HEK293 (cell line): ENCODE results near the gene NANOS3.

Experiments
- BCL11A ChIP-seq: fragments of 450-650 bp; formaldehyde crosslinking; IDR thresholded peaks from 2 replicates; pipeline ENCODE4 v1.5.1; 2016; ENCODE audit warnings: low read depth, missing biosample characterization, missing genetic modification characterization
- KLF10 ChIP-seq: fragments of 450-650 bp; IDR thresholded peaks from 2 replicates; pipeline ENCODE4 v1.5.1; 2018; ENCODE audit warnings: missing biosample characterization, mild to moderate bottlenecking, missing genetic modification characterization
- KLF8 ChIP-seq: fragments of 450-650 bp; formaldehyde crosslinking; IDR thresholded peaks from 2 replicates; pipeline ENCODE4 v1.5.1; 2016; ENCODE audit warnings: missing biosample characterization, missing genetic modification characterization
- KLF9 ChIP-seq: fragments of 450-650 bp; formaldehyde crosslinking; IDR thresholded peaks from 2 replicates; pipeline ENCODE4 v1.5.1; 2016; ENCODE audit warnings: missing biosample characterization, missing genetic modification characterization, low read depth
- REPIN1 ChIP-seq: fragments of 450-650 bp; formaldehyde crosslinking; IDR thresholded peaks from 2 replicates; pipeline ENCODE4 v1.5.1; 2017; ENCODE audit warnings: missing biosample characterization, missing genetic modification characterization, low read depth
- WT1 ChIP-seq: fragments of 450-650 bp; formaldehyde crosslinking; IDR thresholded peaks from 2 replicates; pipeline ENCODE4 v1.5.1; 2016; ENCODE audit warnings: missing biosample characterization, missing genetic modification characterization
- YY1 ChIP-seq: fragments of 450-650 bp; formaldehyde crosslinking; IDR thresholded peaks from 2 replicates; pipeline ENCODE4 v1.5.1; 2018; ENCODE audit warnings: missing biosample characterization, missing genetic modification characterization
- ZBTB7A ChIP-seq: fragments of 450-650 bp; formaldehyde crosslinking; IDR thresholded peaks from 2 replicates; pipeline ENCODE4 v1.5.1; 2016; ENCODE audit warnings: low read depth, missing biosample characterization, missing genetic modification characterization
- ZNF10 ChIP-seq: fragments of 450-650 bp; formaldehyde crosslinking; IDR thresholded peaks from 2 replicates; pipeline ENCODE4 v1.5.1; 2017; ENCODE audit warnings: missing biosample characterization, missing genetic modification characterization
- ZNF16 ChIP-seq: fragments of 450-650 bp; formaldehyde crosslinking; IDR thresholded peaks from 2 replicates; pipeline ENCODE4 v1.5.1; 2016; ENCODE audit warnings: low read depth, missing biosample characterization, missing genetic modification characterization
- ZNF184 ChIP-seq: fragments of 450-650 bp; IDR thresholded peaks from 2 replicates; pipeline ENCODE4 v1.5.1; 2018; ENCODE audit warnings: missing biosample characterization, mild to moderate bottlenecking, missing genetic modification characterization
- ZNF2 ChIP-seq: fragments of 450-650 bp; formaldehyde crosslinking; IDR thresholded peaks from 2 replicates; pipeline ENCODE4 v1.5.1; 2016; ENCODE audit warnings: missing biosample characterization, missing genetic modification characterization
- ZNF24 ChIP-seq: fragments of 450-650 bp; formaldehyde crosslinking; IDR thresholded peaks from 2 replicates; pipeline ENCODE4 v1.5.1; 2016; ENCODE audit warnings: missing biosample characterization, missing genetic modification characterization
- ZNF274 ChIP-seq, 2 experiments: fragments of 200-500 bp in 1 of 2; fragments of 450-650 bp in 1 of 2; sonication (Bioruptor generic) in 1 of 2; formaldehyde crosslinking in 1 of 2; IDR thresholded peaks; 2 replicates each; pipeline versions ENCODE4 v1.5.1 to v1.6.1; 2014 to 2016; ENCODE audit warnings: borderline replicate concordance in 1 of 2, inconsistent platforms in 1 of 2, low read length in 1 of 2, missing biosample characterization in 1 of 2, missing genetic modification characterization in 1 of 2
- ZNF341 ChIP-seq: fragments of 450-650 bp; formaldehyde crosslinking; IDR thresholded peaks from 2 replicates; pipeline ENCODE4; 2016; ENCODE audit warnings: low read depth, missing biosample characterization, missing genetic modification characterization
- ZNF37A ChIP-seq: fragments of 450-650 bp; IDR thresholded peaks from 2 replicates; pipeline ENCODE4 v1.5.1; 2018; ENCODE audit warnings: missing biosample characterization, missing genetic modification characterization
- ZNF404 ChIP-seq: fragments of 450-650 bp; formaldehyde crosslinking; IDR thresholded peaks from 2 replicates; pipeline ENCODE4 v1.5.1; 2017; ENCODE audit warnings: missing biosample characterization, missing genetic modification characterization
- ZNF660 ChIP-seq: fragments of 450-650 bp; IDR thresholded peaks from 2 replicates; pipeline ENCODE4 v1.5.1; 2018; ENCODE audit warnings: missing biosample characterization, mild to moderate bottlenecking, missing genetic modification characterization
- ZNF677 ChIP-seq: fragments of 450-650 bp; IDR thresholded peaks from 2 replicates; pipeline ENCODE4 v1.5.0; 2018; ENCODE audit warnings: missing biosample characterization, mild to moderate bottlenecking, missing genetic modification characterization, moderate library complexity
- ZNF776 ChIP-seq: fragments of 450-650 bp; formaldehyde crosslinking; IDR thresholded peaks from 2 replicates; pipeline ENCODE4 v1.5.0; 2017; ENCODE audit warnings: missing biosample characterization, missing genetic modification characterization, borderline replicate concordance
- ZSCAN16 ChIP-seq: fragments of 450-650 bp; formaldehyde crosslinking; IDR thresholded peaks from 2 replicates; pipeline ENCODE4 v1.5.1; 2016; ENCODE audit warnings: missing biosample characterization, missing genetic modification characterization
- TF ChIP-seq, protein P1 (sequence below): fragments of 450-650 bp; formaldehyde crosslinking; IDR thresholded peaks from 2 replicates; pipeline ENCODE4 v1.5.1; 2016; ENCODE audit warnings: missing biosample characterization, missing genetic modification characterization, borderline replicate concordance
- TF ChIP-seq, protein P2 (sequence below): fragments of 450-650 bp; IDR thresholded peaks from 2 replicates; pipeline ENCODE4 v1.5.1; 2018; ENCODE audit warnings: missing biosample characterization, missing genetic modification characterization
- TF ChIP-seq, protein P3 (sequence below): fragments of 450-650 bp; formaldehyde crosslinking; IDR thresholded peaks from 2 replicates; pipeline ENCODE4 v1.5.1; 2016; ENCODE audit warnings: missing biosample characterization, missing genetic modification characterization
- TF ChIP-seq, protein P4 (sequence below): fragments of 450-650 bp; formaldehyde crosslinking; IDR thresholded peaks from 2 replicates; pipeline ENCODE4 v1.5.1; 2017; ENCODE audit warnings: missing biosample characterization, missing genetic modification characterization
- TF ChIP-seq, protein P5 (sequence below): fragments of 450-650 bp; formaldehyde crosslinking; IDR thresholded peaks from 2 replicates; pipeline ENCODE4 v1.5.1; 2016; ENCODE audit warnings: missing biosample characterization, missing genetic modification characterization

Gene NANOS3

DNA sequence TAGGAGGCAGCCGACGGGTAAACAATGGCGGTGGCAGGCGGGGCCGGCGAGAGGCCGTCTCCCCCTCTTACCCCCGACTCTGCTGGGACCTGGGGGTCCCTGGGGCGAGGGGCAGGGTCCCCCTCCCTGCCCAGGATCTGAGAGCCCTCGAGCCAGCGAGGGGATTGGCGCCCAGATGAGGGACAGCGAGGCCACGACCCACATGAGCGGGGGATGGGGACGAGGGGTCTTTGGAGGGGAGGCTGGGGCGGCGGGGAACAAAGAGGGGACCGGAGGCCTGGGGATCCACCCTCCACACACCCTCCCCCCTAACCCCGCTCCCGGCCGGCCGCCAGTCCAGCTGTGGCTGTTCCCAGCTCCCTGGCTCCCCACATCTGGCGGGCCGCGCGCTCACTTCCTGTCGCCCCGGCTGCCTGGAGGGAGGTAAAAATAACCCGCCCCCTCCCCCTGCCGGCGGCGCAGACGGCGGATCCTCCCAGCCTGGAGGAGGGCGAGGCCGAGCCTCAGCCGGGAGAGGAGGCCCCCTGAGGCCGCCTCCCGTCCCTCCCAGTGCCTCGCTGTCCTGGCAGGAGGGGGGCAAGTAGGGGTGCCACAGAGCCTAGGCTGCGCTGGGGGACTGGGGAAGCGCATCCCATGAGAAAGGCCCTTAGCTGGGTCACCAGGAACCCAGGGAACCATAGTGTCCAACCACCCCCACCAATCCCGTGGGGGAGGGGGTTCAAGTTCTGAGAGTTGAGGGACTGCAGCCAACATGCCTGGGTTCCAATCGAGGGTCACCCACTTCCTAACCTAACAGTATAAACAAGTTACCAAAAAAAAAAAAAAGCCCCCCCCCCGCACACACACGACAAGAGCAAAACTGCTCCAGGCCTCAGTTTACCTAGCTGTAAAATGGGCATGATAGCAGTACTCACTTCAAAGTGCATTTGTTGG lies 29.3 kb upstream of the NANOS3 start (continued):
- TF ChIP-seq ZNF16 (tag by site-specific recombination), result no peak
- TF ChIP-seq, protein P1, sequence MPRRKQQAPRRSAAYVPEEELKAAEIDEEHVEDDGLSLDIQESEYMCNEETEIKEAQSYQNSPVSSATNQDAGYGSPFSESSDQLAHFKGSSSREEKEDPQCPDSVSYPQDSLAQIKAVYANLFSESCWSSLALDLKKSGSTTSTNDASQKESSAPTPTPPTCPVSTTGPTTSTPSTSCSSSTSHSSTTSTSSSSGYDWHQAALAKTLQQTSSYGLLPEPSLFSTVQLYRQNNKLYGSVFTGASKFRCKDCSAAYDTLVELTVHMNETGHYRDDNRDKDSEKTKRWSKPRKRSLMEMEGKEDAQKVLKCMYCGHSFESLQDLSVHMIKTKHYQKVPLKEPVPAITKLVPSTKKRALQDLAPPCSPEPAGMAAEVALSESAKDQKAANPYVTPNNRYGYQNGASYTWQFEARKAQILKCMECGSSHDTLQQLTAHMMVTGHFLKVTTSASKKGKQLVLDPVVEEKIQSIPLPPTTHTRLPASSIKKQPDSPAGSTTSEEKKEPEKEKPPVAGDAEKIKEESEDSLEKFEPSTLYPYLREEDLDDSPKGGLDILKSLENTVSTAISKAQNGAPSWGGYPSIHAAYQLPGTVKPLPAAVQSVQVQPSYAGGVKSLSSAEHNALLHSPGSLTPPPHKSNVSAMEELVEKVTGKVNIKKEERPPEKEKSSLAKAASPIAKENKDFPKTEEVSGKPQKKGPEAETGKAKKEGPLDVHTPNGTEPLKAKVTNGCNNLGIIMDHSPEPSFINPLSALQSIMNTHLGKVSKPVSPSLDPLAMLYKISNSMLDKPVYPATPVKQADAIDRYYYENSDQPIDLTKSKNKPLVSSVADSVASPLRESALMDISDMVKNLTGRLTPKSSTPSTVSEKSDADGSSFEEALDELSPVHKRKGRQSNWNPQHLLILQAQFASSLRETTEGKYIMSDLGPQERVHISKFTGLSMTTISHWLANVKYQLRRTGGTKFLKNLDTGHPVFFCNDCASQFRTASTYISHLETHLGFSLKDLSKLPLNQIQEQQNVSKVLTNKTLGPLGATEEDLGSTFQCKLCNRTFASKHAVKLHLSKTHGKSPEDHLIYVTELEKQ (tag by site-specific recombination), result no peak
- peak; percentile 26; the same call in 1 of the 2 replicates for TF ChIP-seq KLF10 (tag by site-specific recombination)
- no peak for TF ChIP-seq ZNF677
- no peak for TF ChIP-seq ZSCAN16 (tag by site-specific recombination)
- TF ChIP-seq REPIN1 (tag by site-specific recombination), result no peak
- TF ChIP-seq ZNF776, result no peak
- TF ChIP-seq, protein P2, sequence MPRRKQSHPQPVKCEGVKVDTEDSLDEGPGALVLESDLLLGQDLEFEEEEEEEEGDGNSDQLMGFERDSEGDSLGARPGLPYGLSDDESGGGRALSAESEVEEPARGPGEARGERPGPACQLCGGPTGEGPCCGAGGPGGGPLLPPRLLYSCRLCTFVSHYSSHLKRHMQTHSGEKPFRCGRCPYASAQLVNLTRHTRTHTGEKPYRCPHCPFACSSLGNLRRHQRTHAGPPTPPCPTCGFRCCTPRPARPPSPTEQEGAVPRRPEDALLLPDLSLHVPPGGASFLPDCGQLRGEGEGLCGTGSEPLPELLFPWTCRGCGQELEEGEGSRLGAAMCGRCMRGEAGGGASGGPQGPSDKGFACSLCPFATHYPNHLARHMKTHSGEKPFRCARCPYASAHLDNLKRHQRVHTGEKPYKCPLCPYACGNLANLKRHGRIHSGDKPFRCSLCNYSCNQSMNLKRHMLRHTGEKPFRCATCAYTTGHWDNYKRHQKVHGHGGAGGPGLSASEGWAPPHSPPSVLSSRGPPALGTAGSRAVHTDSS, result 0 out of 2 replicates have a peak, but pooled peaks have one; percentile 4
- TF ChIP-seq, protein P3, sequence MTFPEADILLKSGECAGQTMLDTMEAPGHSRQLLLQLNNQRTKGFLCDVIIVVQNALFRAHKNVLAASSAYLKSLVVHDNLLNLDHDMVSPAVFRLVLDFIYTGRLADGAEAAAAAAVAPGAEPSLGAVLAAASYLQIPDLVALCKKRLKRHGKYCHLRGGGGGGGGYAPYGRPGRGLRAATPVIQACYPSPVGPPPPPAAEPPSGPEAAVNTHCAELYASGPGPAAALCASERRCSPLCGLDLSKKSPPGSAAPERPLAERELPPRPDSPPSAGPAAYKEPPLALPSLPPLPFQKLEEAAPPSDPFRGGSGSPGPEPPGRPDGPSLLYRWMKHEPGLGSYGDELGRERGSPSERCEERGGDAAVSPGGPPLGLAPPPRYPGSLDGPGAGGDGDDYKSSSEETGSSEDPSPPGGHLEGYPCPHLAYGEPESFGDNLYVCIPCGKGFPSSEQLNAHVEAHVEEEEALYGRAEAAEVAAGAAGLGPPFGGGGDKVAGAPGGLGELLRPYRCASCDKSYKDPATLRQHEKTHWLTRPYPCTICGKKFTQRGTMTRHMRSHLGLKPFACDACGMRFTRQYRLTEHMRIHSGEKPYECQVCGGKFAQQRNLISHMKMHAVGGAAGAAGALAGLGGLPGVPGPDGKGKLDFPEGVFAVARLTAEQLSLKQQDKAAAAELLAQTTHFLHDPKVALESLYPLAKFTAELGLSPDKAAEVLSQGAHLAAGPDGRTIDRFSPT, result peak; percentile 92
- no peak for TF ChIP-seq ZNF184 (tag by site-specific recombination)
- TF ChIP-seq, protein P4, sequence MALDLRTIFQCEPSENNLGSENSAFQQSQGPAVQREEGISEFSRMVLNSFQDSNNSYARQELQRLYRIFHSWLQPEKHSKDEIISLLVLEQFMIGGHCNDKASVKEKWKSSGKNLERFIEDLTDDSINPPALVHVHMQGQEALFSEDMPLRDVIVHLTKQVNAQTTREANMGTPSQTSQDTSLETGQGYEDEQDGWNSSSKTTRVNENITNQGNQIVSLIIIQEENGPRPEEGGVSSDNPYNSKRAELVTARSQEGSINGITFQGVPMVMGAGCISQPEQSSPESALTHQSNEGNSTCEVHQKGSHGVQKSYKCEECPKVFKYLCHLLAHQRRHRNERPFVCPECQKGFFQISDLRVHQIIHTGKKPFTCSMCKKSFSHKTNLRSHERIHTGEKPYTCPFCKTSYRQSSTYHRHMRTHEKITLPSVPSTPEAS (tag by site-specific recombination), result 0 out of 2 replicates have a peak, but pooled peaks have one; percentile 10
- peak; percentile 98 for TF ChIP-seq ZNF341 (tag by site-specific recombination)
- peak; percentile 90 for TF ChIP-seq ZNF24 (tag by site-specific recombination)
- TF ChIP-seq KLF8, result peak; percentile 53
- TF ChIP-seq ZNF404, result no peak
- TF ChIP-seq KLF9 (tag by site-specific recombination), result peak; percentile 46; the same call in 1 of the 2 replicates
- no peak for TF ChIP-seq BCL11A (tag by site-specific recombination)
- TF ChIP-seq YY1 (tag by site-specific recombination), result peak; percentile 68
- peak; percentile 96 for TF ChIP-seq WT1
- 0 out of 2 replicates have a peak, but pooled peaks have one; percentile 60 for TF ChIP-seq ZBTB7A (tag by site-specific recombination)
- TF ChIP-seq ZNF2, result 0 out of 2 replicates have a peak, but pooled peaks have one; percentile 16
- TF ChIP-seq, protein P5, sequence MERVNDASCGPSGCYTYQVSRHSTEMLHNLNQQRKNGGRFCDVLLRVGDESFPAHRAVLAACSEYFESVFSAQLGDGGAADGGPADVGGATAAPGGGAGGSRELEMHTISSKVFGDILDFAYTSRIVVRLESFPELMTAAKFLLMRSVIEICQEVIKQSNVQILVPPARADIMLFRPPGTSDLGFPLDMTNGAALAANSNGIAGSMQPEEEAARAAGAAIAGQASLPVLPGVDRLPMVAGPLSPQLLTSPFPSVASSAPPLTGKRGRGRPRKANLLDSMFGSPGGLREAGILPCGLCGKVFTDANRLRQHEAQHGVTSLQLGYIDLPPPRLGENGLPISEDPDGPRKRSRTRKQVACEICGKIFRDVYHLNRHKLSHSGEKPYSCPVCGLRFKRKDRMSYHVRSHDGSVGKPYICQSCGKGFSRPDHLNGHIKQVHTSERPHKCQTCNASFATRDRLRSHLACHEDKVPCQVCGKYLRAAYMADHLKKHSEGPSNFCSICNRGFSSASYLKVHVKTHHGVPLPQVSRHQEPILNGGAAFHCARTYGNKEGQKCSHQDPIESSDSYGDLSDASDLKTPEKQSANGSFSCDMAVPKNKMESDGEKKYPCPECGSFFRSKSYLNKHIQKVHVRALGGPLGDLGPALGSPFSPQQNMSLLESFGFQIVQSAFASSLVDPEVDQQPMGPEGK (tag by site-specific recombination), result peak; percentile 93
- TF ChIP-seq ZNF37A (tag by site-specific recombination), result no peak
- TF ChIP-seq ZNF274 (IDR thresholded peaks at IDR 0.05; ENCODE audit: low read length), result no peak
- TF ChIP-seq ZNF274 (tag by site-specific recombination; IDR thresholded peaks at IDR 0.05; ENCODE audit: borderline replicate concordance), result no peak
- TF ChIP-seq ZNF10 (tag by site-specific recombination), result no peak
- peak; percentile 79 for TF ChIP-seq ZNF660
